GM12878 (cell line): ENCODE results near the gene FOSB.

Experiments used
- CHD2 ChIP-seq: IDR thresholded peaks from 2 replicates; pipeline ENCODE4 v1.6.1; 2011; ENCODE audit warnings: low read depth, low read length, improper control_type of control experiment, borderline replicate concordance
- CREB1 ChIP-seq: IDR thresholded peaks from 2 replicates; pipeline ENCODE4 v1.6.1; 2012; ENCODE audit warnings: low read depth, mild to moderate bottlenecking, inconsistent platforms
- SRF ChIP-seq, 2 experiments: IDR thresholded peaks; 2 replicates each; pipeline ENCODE4 v1.6.1; 2011; ENCODE audit warnings: low read depth in 2 of 2, low read length in 2 of 2, mild to moderate bottlenecking in 1 of 2, moderate library complexity in 1 of 2
- ZNF274 ChIP-seq: IDR thresholded peaks from one replicate; pipeline ENCODE4 v1.8.0; 2011; ENCODE audit not compliant: insufficient read length, insufficient read depth

DNA sequence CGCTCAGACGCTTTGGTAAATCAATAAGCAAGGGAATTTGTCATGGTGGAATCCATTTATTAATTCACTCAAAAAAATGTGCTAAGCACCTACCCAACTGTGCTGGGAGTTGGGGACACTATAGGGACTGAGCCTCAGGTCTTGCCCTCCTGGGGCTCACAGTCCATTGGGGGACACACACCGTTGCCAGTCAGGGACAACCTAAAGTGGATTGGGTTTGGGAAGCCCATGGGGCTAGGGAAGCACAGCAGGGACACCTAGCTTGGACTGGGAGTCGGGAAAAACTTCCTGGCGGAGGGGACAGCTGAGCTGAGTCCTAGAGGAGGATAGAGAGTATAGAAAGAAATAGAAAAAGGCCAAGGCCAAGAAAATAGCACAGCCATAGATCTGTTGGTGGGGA is 8.5 kb downstream of the FOSB start:
- no peak for TF ChIP-seq SRF (IDR thresholded peaks at IDR 0.05; ENCODE audit: low read depth in 2 of 2, low read length in 2 of 2)
- no peak for TF ChIP-seq CHD2
- no peak for TF ChIP-seq ZNF274
- TF ChIP-seq CREB1 = no peak
